Effector memory CD4-positive, alpha-beta T cell (primary cell): Measurements from ENCODE around the gene L3MBTL4.

Experiments used
- DNase-seq, 3 donors: peaks; one replicate each; pipeline ENCODE4 v3.0.0-alpha.2; 2020
- H3K27ac ChIP-seq: 2 replicates; pipeline ENCODE4 v1.7.0; 2013; ENCODE audit warnings: mild to moderate bottlenecking, low read length, moderate library complexity; ENCODE audit not compliant: insufficient read depth, poor library complexity, severe bottlenecking
- H3K27me3 ChIP-seq: replicated peaks from 2 replicates; pipeline ENCODE4 v1.7.0; 2013; ENCODE audit warnings: mild to moderate bottlenecking, low read length; ENCODE audit not compliant: insufficient read depth, control insufficient read depth, poor library complexity, severe bottlenecking
- H3K36me3 ChIP-seq: 2 replicates; pipeline ENCODE4 v1.7.0; 2013; ENCODE audit warnings: mild to moderate bottlenecking, low read length, moderate library complexity; ENCODE audit not compliant: control insufficient read depth, insufficient read depth
- H3K4me1 ChIP-seq: 2 replicates; pipeline ENCODE4 v1.7.0; 2013; ENCODE audit warnings: low read length, mild to moderate bottlenecking; ENCODE audit not compliant: control insufficient read depth, insufficient read depth, poor library complexity, severe bottlenecking
- H3K4me3 ChIP-seq: 2 replicates; pipeline ENCODE4 v1.7.0; 2013; ENCODE audit warnings: low read length, low read depth, mild to moderate bottlenecking; ENCODE audit not compliant: insufficient read depth, poor library complexity, severe bottlenecking
- H3K9me3 ChIP-seq: 2 replicates; pipeline ENCODE4 v1.7.0; 2013; ENCODE audit warnings: mild to moderate bottlenecking, low read length, moderate library complexity; ENCODE audit not compliant: control insufficient read depth

L3MBTL4 gene

DNA sequence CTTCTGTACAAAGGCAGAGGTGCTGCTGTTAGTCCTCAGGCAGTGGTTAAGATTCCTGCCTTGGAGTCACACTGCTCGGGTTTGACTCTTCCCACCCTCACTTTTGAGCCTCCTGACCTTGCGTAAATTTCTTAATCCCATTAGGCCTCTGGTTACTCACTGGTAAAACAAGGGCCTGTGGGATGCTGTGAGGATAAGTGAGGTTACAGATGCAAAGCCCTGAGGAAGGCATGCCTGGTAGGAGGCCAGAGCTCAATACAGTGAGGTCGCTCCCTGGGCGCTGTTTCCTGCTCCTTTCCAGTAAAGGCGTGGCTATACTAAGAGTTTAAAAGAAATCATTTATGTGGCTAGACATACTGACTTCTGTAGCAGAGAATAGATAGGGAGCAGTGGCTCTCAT is 391.9 kb downstream of the L3MBTL4 start:
- H3K9me3 ChIP-seq: no peaks in the 10 kb centered on the region
- no peak overlapping the region for H3K4me3 ChIP-seq
- no peaks in the 10 kb centered on the region for H3K27me3 ChIP-seq
- no peaks in the 10 kb centered on the region for H3K36me3 ChIP-seq
- no peak for DNase-seq
- H3K27ac ChIP-seq: no peak overlapping the region
- H3K4me1 ChIP-seq: no peaks in the 10 kb centered on the region

DNA sequence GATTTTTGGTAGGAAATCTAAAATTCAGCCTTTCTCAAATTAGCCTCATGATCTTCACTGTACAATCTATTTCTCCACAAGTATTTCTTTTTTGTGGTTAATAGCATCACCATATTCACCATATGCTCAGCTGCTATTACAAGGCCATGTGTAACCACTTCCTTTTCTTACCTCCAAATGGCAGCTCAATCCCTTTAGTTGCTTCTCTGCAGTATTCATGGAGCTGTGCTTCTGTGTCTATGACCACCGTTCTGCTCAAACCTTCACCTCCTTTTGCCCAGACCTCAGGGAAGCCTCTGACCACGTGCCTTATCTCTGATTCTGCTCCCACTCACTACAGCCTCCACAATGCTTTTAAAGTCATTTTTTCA is 392.7 kb downstream of the L3MBTL4 start:
- Histone ChIP-seq H3K27ac (no peak overlapping the region), H3K36me3 (no peaks in the 10 kb centered on the region), H3K4me1 (no peaks in the 10 kb centered on the region), H3K27me3 (no peaks in the 10 kb centered on the region), H3K4me3 (no peak overlapping the region), H3K9me3 (no peaks in the 10 kb centered on the region)
- DNase-seq: no peak

DNA sequence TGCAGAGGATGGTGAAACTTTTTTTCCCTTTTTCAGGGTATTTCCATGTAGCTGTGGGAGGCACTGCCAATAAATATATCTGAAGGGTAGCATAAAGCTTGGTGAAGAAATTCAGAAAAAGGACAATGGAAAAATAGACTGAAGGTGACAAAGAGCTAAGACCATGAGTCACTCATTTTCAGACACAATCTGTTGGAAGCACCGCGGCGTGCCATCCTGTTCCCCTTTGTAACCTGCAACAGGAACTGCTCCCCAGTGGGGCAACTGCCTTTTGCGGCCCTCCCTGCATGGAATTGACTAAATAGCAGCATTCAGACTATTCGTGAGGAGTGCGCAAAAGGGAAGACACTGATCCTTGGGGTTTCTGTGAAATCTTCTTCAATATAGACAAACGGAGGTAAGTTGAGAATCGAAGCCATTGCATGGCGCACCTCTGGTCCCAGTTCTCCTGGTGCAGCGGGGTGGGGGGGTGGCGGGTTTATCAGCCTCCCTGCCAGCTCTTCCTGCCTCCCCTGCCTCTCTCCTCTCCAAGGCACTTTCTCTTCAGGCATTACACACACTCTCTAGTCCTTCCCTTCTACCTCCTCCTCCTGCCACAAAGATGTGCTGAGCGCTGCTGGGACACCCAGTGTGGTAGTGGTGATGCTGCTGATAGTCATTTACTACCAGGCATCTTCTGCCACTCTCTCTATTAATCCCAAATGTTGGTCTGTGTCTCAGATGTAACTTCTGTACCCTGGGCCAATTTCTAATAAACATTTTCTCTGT is 393.2 kb downstream of the L3MBTL4 start:
- no peak overlapping the region for H3K4me3 ChIP-seq
- no peak overlapping the region for H3K27ac ChIP-seq
- no peaks in the 10 kb centered on the region for H3K27me3 ChIP-seq
- H3K4me1 ChIP-seq: no peaks in the 10 kb centered on the region
- H3K9me3 ChIP-seq: no peaks in the 10 kb centered on the region
- no peaks in the 10 kb centered on the region for H3K36me3 ChIP-seq
- DNase-seq: no peak

DNA sequence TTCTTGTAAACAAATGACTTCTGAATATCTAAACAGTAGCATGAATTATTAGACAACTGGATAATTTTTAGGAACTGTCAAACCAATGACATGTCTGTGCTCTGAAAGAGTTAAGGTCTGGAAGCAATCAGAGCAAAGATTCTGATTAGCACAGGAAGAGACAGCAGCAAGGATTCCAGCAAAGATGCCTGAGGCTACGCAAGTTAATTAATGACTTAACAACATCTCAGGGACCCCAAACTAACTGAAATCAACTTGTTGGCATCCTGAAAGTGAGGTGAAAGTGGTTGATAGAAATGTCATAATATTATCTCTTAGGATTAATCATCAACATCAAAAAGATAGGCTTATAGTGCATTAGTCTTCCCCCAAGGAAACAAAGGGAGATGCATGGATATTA is 396.0 kb downstream of the L3MBTL4 start:
- H3K4me3 ChIP-seq: no peak overlapping the region
- no peak for DNase-seq
- no peak overlapping the region for H3K27ac ChIP-seq
- H3K36me3 ChIP-seq: no peaks in the 10 kb centered on the region
- H3K9me3 ChIP-seq: no peaks in the 10 kb centered on the region
- no peaks in the 10 kb centered on the region for H3K27me3 ChIP-seq
- no peaks in the 10 kb centered on the region for H3K4me1 ChIP-seq

DNA sequence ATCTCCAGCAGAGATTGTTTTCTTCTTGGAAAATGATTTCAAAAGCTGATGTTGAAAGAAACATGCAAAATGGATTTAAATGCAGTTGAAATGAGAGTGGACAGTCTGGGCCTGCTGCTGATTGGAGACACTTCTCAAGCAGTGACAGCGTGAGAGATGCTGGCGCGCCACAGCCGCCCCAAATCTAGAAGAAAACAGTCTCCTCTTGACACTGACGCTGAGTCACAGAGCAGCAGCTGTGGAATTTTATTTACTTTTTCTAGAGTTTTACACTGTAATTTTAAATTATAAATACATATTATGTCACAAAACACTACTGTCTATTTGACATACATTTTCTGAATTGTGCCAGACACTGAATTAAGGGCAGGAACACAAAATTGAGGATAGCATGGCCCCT is 397.5 kb downstream of the L3MBTL4 start:
- Histone ChIP-seq H3K27ac (no peak overlapping the region), H3K9me3 (no peaks in the 10 kb centered on the region), H3K4me3 (no peak overlapping the region), H3K36me3 (no peaks in the 10 kb centered on the region), H3K4me1 (no peaks in the 10 kb centered on the region), H3K27me3 (no peaks in the 10 kb centered on the region)
- DNase-seq: no peak

DNA sequence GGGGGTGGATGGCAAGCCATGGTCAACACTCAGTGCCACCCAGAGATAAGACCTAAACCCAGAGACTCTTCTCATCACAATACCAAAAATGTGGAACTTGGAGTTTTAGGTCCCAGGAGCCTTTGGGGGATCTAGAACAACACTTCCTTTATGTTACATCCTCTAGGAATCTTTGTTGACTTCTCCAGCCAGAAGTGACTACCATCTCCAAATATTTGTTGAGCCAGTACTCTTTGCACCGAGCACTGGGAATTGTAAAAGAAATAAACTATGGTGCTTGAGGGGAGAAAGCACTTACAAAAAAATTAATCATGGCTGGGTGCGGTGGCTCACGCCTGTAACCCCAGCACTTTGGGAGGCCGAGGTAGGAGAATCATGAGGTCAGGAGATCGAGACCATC is 399.3 kb downstream of the L3MBTL4 start:
- Histone ChIP-seq H3K27me3 (no peaks in the 10 kb centered on the region), H3K36me3 (no peaks in the 10 kb centered on the region), H3K9me3 (no peaks in the 10 kb centered on the region), H3K4me1 (no peaks in the 10 kb centered on the region), H3K4me3 (no peak overlapping the region), H3K27ac (no peak overlapping the region)
- no peak for DNase-seq

DNA sequence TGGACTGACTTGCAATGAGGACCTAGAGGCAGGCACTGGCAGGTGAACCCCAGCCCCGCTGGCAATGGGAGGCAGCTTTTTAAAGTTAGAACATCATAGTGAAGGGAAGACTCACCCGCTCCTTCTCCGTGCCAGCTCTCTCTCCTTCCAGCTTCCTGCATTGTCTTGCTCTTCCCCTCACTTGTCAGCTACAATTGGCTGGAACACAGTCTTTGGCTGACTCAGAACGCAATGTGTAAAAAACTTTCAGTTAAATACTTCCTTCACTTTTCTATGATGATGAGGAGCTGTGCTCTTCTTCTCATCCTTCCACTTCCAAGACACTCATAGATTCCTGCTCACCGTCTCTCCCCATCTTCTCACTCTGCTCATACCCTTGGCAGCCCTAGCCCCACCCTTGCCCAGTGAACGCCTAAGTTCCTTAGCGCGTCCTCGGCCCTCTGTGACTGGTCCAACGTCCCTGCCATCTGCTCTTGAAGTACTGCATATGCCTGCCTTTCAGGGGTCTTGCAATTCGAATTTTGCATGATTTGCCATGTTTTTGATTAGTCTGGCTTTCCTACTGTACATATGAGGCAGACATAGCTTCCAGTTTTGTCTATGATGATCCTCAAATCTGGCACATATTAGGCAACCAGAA is 401.4 kb downstream of the L3MBTL4 start:
- H3K4me1 ChIP-seq: no peaks in the 10 kb centered on the region
- H3K27ac ChIP-seq: no peak overlapping the region
- H3K27me3 ChIP-seq: no peaks in the 10 kb centered on the region
- no peak for DNase-seq
- H3K9me3 ChIP-seq: no peaks in the 10 kb centered on the region
- no peaks in the 10 kb centered on the region for H3K36me3 ChIP-seq
- no peak overlapping the region for H3K4me3 ChIP-seq

DNA sequence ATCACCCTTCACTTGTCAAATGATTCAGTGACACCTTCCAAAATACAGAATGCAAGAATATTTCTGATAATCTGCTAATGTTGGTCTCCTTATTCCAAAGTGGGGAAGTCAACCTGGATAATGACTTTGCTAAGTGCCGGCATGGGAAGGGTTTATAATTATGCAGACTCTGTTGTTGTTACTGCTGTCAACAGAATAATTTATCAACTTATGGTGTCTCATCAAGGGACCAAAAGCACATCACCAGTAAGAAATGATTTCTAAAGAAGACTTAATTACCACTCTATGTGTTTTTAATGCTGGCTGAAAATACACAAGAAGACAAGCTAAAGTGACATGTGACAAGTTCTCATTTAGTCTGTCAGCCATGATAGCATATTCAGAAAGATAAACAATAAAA is 403.8 kb downstream of the L3MBTL4 start:
- no peaks in the 10 kb centered on the region for H3K27me3 ChIP-seq
- H3K36me3 ChIP-seq: no peaks in the 10 kb centered on the region
- no peak for DNase-seq
- no peaks in the 10 kb centered on the region for H3K9me3 ChIP-seq
- H3K4me3 ChIP-seq: no peak overlapping the region
- no peak overlapping the region for H3K27ac ChIP-seq
- no peaks in the 10 kb centered on the region for H3K4me1 ChIP-seq

DNA sequence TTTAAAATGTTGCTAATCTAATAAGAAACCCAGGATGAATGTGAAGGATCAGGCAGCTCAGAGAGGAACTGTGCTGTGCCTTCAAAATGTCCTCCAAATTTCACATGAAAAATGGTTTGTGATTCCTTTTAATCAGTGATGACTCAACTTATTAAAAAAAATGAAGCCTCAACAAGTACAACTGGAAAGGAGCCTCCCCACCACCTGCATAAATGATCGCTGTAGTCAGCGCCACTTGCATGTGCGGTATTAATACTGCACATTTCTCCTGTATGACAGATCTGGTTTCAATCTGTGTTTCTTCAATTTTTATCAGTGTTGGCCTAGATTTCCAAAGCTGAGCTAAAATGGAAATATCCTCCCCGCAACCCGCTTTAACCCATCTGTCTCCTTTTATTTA is 404.4 kb downstream of the L3MBTL4 start:
- no peak for DNase-seq
- no peaks in the 10 kb centered on the region for H3K36me3 ChIP-seq
- H3K4me1 ChIP-seq: no peaks in the 10 kb centered on the region
- no peak overlapping the region for H3K27ac ChIP-seq
- no peak overlapping the region for H3K4me3 ChIP-seq
- no peaks in the 10 kb centered on the region for H3K27me3 ChIP-seq
- no peaks in the 10 kb centered on the region for H3K9me3 ChIP-seq

DNA sequence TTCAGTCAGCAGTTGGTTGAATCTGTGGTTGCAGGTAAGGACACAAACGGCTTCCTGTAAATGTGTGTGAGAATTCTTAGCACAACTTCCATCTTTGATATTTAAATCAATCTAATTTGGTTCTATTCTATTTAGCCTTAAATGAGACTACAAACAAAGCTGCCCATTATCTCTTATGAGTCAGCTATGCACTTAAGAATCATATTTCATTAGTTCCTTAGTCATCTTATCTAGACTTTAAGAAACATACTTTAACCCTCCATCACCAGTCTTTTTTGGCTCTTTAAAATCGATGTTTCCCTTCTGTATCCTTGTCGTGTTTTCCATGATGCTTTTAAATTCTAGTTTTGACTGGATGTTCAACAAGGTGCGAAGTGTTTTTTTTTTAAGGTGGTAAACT is 405.0 kb downstream of the L3MBTL4 start:
- no peaks in the 10 kb centered on the region for H3K36me3 ChIP-seq
- no peak overlapping the region for H3K27ac ChIP-seq
- no peaks in the 10 kb centered on the region for H3K4me1 ChIP-seq

More for the DNA sequence above, 405.0 kb downstream of the L3MBTL4 start:
- no peaks in the 10 kb centered on the region for H3K9me3 ChIP-seq
- H3K27me3 ChIP-seq: no peaks in the 10 kb centered on the region
- H3K4me3 ChIP-seq: no peak overlapping the region
- DNase-seq: no peak
